IPS-18c (cell line): ENCODE measurements around the gene CD63.

Experiments
- H3K4me3 ChIP-seq: 2 replicates; pipeline ENCODE4 v1.7.0; 2013; ENCODE audit warnings: low read depth, mild to moderate bottlenecking, low read length, moderate library complexity; ENCODE audit not compliant: insufficient read depth
- H3K9me3 ChIP-seq: one replicate; pipeline ENCODE4 v1.6.1; 2013; ENCODE audit warnings: mild to moderate bottlenecking, low read length, moderate library complexity; ENCODE audit not compliant: control insufficient read depth, insufficient read depth

The CD63 gene

DNA sequence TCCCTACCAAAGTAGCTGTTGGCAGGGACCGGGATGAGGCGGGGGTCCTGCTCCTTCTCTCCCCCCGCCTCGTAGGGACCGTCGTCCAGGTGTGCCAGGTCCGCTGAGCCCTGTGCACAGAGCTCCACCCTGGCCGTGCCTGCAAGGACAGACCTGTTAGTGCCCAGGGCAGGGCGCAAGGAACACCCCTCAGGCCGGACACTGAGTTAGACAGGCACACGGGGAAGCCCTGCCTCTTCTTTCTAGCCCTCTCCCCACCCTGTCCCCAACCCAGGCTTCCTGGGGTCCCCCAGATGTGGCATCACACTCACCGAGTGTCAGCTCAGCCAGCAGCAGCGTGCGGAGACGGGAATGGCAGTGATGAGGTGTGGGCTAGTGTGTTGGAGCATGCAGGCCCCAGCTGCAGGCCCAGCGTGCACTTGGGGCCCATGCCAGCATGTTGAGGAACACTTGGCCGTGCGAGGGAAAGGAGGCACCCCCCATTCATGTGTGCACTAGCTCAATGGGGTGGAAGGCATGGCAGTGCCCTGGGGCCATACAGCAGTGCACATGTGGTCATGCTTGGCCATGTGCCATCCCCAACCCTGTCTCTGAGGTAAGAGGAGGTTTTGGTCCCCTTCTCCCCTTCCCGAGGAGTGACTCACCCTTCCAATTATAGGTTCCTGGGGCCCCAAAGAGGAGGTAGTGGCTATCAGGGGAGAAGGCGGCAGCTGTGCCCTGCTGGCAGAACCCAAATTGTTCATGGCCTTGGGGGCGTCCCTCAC lies 28.4 kb downstream of the CD63 start:
- H3K4me3 ChIP-seq: no peak overlapping the region
- H3K9me3 ChIP-seq: no peaks in the 10 kb centered on the region

DNA sequence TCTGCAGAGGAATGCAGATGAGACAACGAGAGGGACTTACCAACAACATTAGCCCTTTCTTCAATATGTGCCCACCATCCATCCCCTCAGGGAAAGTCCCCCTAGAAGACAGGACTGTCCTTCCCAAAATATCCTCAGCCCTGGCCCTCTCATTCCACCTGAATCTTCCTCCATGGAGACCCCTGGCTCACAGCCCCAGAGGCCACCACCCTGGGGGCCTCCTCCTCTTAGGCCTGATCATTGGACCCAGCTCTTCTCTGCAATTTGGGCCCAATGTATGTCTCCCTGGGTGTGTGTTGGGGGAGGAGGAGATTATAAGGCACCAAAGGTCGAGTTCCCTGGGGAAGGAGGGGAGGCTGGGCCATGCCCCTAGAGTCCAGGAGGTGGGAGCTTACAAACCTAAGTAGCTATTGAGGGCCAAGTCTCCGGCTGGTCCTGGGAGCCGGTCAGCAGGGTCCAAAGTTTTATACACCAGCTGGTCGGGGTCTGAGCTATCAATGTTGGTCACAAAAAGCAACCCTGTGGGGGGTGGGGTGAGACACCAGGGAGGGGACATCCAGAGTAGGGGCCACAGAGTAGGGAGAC lies 29.2 kb downstream of the CD63 start:
- H3K9me3 ChIP-seq: no peaks in the 10 kb centered on the region
- H3K4me3 ChIP-seq: no peak overlapping the region

DNA sequence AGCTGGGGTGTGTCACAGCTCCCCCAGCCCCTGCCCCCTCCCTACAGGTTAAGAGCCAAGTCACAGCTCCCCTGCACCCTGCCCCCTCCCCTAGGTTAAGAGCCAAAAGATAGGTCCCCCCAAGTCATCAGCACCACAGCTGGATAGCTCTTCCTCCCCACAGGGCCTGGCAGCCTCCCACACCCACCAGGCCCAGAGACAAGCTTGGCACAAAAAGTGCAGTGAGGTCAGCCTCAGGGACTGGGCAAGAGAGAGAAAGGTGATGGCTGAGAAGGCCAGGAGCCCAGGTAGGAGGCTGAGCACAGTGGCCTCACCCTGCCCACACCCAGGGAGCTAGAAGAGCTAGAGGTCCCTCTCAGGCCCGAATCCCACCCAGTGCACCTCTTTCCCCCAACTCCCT lies 29.8 kb downstream of the CD63 start:
- Histone ChIP-seq H3K4me3 (no peak overlapping the region), H3K9me3 (no peaks in the 10 kb centered on the region)

DNA sequence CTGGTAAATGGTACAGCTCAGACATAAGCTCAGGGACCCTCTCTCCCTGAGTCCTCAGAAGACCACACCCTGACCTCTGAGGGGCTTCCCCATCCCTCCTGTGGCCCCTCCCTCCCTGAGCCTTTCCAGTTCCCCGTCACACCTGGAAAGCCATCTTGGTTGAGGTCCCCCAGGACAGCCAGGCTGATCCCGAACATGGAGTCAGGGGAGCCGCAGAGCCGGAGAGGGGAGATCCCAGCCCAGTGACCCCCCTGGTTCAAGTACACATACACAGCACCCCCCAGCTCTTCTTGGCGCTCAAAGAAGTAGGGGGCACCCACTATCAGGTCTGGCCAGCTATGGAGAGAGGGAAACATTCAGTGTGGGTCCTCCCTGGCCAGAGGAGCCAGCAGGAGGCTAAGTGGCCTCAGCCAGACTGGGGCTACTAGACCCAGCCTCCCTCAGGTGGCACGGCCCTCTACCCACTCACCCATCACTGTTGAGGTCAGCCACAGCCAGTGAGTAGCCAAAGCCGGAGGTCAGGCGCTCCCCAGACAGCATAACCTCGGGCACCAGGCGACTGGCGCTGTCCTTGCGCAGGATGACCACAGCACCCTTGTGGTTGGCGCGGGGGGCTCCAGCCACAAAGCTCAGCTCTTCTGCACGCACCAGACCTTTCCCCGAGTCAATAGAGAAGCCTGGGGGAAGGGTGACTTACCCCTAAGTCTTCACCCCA lies 30.4 kb downstream of the CD63 start:
- no peak overlapping the region for H3K4me3 ChIP-seq
- no peaks in the 10 kb centered on the region for H3K9me3 ChIP-seq

DNA sequence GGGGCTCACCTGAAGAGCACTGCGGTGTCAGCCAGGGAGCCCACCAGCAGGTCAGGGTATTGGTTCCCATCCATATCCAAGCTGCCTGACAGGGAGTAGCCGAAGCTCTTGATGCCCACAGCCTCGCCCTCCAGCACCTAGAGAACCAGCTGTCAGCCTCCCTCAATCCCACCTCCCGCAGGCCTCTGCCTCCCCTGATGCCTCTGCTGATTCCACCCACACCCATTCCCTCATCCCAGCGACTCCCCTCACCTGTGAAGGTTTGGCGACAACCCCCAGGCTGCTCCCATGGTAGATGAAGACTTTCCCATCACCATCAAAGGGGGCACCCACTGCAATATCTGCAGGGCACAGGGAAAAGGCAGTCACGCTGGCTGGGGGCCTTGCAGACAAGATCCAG lies 31.1 kb downstream of the CD63 start:
- Histone ChIP-seq H3K9me3 (no peaks in the 10 kb centered on the region), H3K4me3 (no peak overlapping the region)

DNA sequence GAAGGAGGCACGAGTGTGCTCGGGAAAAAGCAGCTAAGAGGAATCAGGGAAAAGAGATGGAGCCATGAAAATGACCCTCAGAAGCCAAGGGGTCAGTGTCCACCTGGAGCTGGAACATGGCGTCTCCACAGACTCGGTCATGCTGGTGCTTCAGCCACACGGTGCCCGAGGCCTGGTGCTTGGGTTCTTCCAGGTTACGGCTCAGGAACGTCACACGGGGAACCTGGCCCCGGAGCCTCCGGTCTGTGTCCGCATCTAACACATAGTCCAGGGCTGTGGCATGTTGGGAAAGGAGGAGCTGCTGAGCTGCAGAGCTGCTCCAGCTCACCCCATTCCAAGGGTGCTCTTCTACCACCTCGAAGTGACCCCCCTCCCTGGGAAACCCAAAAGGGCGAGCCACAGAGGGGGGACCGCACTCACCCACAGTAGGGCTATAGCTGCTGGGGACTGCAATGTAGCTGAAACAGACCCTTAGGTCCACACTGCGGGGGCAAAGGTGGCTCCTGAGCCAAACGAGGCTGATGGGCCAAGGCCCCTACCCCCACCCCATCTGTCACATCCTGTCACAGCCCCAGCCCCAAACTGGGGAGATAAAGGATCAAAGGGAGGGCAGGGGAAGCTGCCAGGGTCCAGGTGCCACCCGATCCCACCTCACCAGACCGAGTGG lies 31.9 kb downstream of the CD63 start:
- no peaks in the 10 kb centered on the region for H3K9me3 ChIP-seq
- no peak overlapping the region for H3K4me3 ChIP-seq

DNA sequence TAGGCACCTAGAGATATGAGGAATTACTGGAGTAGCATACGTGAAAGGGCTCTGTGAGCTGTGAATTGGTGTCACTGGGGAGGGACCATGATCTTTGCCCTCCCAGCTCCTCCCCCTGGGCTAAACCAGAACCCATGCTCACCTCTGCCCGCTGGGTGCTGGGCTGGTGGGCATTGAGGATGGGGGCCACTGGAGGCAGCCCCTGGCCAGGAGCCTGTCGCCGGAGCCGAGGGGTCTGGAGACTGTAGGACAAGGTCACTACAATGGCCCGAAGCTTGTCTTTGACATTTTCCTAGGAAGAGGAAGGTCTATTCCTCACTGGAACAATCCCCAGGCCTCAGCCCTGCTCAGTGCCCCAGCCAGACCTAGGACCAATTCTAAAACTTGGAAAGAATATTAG lies 32.7 kb downstream of the CD63 start:
- H3K9me3 ChIP-seq: no peaks in the 10 kb centered on the region
- H3K4me3 ChIP-seq: no peak overlapping the region

DNA sequence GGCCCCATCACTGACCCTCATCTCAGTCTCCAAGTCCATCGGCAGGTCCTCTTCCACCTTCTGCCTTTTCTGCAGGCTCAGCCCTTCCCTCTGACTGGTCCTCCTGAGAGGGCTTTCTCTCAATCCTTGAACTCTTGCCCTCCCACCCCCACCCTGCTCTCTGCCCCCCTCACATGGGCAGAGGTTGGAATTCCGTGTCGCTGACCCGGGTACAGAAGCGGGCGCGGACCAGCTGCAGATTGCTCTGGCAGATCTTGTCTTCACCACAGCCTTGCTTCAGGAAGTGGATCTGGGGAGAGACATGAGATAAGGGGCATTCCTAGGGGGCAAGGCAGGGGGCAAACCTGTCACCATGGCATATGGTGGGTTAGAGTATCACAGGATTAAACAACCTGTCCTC lies 33.5 kb downstream of the CD63 start:
- H3K4me3 ChIP-seq: no peak overlapping the region
- no peaks in the 10 kb centered on the region for H3K9me3 ChIP-seq

DNA sequence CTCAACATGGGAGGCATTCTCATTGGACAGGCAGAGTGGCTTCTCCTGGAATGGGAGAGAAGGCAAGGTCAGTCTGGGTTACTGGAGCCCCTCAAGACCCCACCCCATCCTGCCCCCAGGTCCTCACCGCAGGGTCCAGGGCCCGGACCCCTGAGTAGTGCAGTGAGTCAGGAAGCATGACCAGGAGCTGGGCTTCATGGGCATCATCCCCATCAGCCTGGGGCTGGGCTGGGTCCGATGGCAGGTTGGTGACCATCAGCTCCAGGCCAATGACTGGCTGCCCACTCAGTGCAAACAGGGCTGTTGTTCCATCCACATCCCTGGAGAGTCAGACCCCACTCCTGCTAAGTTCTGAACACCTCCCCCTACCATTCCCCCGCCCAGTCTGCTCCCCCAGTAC lies 34.2 kb downstream of the CD63 start:
- Histone ChIP-seq H3K9me3 (no peaks in the 10 kb centered on the region), H3K4me3 (no peak overlapping the region)

DNA sequence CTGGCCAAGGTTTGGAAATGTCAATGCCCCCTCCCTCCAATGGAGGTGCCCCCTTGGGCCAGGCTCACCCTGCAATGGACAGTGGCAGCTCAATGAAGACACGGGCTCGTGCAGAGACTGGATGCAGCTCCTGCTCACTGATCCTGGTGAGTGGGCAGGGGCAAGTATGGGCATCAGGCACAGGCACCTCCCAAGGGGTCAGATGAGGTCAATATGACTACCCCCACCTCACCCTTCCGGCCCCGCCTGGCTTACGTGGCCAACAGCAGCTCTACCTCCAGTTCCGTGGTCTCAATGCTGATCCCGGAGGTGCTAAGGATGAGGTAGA lies 34.7 kb downstream of the CD63 start:
- Histone ChIP-seq H3K9me3 (no peaks in the 10 kb centered on the region), H3K4me3 (no peak overlapping the region)

DNA sequence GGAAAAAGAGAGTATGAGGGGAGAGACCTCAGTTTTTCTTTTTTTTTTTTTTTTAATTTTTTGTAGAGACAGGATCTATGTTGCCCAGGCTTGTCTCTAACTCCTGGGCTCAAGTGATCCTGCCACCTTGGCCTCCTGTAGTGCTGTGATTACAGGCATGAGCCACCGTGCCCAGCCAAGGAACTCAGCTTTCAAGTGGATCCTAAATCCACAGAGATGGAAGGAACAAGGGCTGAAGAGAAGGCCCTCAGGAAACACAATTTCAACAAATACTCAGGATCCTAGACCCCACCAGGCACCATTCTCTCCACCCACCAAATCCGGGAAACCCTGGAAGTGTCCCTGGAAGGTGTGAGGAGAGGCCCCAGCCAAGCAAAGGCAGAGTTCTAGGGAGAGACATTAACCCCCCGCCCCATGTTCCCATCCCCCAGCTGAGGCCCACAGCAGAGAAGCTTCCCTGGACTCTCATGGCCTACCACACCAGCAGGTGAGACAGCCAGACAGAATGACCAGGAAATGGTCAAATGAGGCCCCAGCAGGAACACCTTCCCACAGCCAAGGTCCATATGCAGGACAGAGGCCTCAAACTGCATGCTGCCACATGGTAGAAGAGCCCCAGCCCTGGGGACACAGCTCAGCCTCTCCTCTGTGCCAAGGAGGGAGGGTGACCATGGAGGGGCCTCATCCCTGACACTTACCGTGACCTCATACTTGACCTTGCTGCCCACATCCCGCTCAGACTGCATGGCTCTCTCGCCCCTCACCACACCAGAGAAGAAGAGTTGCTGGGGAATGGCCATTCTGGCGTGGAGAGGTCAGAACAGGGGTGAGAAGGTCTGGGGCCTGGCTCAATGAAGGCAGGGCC lies 35.3 kb downstream of the CD63 start:
- Histone ChIP-seq H3K4me3 (no peak overlapping the region), H3K9me3 (no peaks in the 10 kb centered on the region)

DNA sequence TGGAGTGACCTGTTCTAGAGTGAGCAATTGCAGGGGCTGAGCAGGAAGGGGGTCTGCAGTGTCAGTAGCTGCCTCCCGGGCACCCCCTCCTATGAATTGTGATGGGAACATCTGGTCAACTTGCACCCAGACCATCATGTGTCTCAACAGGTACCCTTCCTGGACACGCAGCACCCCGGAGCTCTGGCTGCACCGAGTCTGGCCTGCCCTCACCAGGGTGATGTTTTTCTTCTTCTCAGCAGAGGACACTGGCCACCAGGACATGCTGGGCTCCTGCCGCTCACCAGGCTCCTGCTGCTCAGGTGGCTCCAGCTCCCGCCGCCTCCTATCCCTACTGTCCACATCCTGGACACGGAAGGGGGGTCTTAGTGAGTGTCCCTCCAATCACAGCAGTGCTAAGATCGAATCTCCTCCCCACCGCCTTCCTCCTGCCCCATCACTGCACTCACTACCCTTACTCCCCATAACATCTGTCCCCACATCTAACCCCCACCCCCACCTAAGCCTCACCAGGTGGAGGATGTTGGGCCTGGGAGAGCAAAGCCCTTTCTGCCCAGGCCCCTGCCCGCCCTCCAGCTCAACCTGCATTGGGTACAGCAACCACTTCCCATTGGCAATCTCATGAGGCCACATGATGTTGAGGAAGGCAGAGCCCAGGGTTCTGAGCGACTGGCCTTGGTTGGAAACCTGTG lies 36.0 kb downstream of the CD63 start:
- H3K4me3 ChIP-seq: no peak overlapping the region
- no peaks in the 10 kb centered on the region for H3K9me3 ChIP-seq

DNA sequence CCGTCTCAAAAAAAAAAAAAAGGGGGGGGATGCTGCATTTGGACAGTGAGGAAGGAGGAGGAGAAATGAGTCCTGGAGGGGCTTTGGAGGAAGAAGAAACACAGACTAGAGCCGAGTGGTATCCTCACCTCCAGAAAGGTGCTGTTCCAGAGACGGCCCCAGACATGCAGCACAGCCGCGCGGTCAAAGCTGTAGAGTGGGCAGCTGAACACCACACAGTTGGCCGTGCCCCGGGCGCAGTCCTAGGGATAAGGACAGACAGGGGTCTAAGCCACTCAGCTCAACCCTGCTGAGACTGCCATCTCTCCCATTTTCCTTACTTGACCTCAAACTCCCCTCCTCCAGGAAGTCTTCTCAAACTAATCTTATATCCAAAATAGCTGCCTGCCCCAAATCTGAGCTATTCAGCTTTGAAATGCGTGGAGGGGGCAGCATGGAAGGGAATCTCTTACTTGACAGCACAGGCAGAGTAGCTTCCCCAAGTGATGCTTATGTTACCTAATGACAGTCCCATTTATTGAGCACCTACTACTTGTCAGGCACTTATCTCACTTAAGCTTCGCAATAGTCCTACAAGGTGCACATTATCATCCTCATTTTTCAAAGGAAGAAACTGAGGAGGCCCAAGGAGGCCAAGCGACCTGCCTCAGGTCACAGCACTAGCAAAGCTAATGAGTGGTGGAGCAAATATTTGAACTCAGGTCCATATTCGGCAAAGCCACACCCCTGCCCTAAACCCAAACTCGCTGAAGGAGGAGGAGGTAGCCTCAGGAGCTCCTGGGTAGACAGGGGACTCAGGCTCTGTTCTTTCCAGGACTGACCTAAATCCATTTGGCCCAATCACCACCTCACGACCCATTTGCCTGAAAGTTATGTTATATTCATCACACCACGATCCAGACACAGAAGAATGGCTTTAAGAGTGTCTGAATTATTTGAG lies 39.8 kb downstream of the CD63 start:
- Histone ChIP-seq H3K4me3 (no peak overlapping the region), H3K9me3 (no peaks in the 10 kb centered on the region)

DNA sequence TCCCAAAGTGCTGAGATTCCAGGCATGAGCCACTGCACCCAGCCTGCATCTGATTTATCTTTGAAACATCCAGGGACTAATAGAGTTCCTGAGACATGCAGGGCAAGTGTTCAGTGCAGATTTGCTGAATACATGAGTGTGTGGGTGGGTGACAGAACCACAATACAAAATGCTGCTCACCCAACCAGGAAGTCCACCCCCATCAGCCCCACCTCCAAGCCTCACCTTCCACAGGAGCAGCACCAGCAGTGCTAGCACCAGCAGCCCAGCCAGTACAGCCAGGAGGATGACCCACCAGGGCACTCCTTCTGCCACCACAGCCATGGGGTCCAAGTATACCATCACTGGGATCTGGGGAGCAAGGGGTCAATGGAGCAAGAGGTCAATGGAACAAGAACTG lies 41.1 kb downstream of the CD63 start:
- Histone ChIP-seq H3K4me3 (no peak overlapping the region), H3K9me3 (no peaks in the 10 kb centered on the region)

DNA sequence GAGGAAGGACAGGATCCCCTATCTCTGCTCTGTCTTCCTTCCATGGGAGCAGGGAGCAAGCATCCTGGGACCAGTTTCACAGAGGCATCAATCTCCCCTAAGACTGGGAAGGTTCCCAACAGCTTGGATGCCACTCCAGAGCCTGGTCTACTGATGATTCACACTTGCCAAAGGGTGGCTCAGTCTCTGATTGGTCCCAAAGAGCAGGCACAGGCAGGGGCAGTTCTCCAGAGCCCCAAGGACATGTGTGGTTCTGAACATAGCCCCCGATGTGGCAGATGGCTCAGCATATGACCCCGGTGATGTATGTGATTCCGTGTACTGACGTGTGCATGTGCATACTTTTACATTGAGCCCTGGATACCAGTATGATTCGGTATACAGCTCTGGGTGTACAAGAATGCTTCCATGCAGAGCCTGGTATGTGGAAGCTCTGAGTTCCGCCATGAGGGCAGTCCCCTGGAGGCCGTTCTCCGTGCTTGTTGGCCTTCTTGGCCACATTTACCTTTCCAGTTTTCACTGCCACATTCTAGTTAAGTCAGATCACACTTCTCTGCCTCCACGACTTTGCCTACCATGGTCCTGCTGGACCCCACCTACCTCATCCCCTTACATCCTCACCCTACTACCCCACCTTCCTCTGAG lies 42.3 kb downstream of the CD63 start:
- H3K9me3 ChIP-seq: no peaks in the 10 kb centered on the region
- H3K4me3 ChIP-seq: no peak overlapping the region
